MM.1S (cell line): ENCODE results near the gene SULT1C4.

ENCODE experiments used
- CTCF ChIP-seq: fragments of 300-600 bp; sonication (generic); IDR thresholded peaks from 2 replicates; pipeline ENCODE4 v1.5.1; 2016; ENCODE audit warnings: antibody characterized with exemption, low read length, mixed read lengths
- EZH2 ChIP-seq: fragments of 300-600 bp; sonication (generic); optimal IDR thresholded peaks from 2 replicates; pipeline ENCODE3; 2017; ENCODE audit warnings: low read depth, mild to moderate bottlenecking, antibody characterized with exemption, low read length, mixed read lengths

- TF ChIP-seq CTCF (no peak), EZH2 (no peak)
Measured at GRCh38 chr2:108428286-108429009, 50.7 kb downstream of the SULT1C4 start.
